SJCRH30 (cell line): ENCODE data around the gene SLC17A2. TPM values are rescaled to one million over a fixed set of nuclear protein-coding genes. Genes with fewer than 3 reads are reported as not detected.
"Not testable (repeated sequence)": the region's sequence is repeated elsewhere in the genome, so short reads cannot be mapped to it uniquely, and the experiment has no call there.

Source experiments
- DNase-seq, 2 experiments: peaks; one replicate each; pipeline ENCODE4 v3.0.0-alpha.2; 2015 to 2020
- H3K27ac ChIP-seq: fragments of 250-450 bp; sonication (Bioruptor Pico); 2 replicates; pipeline ENCODE4 v1.5.1; 2020; ENCODE audit warnings: mild to moderate bottlenecking, moderate library complexity
- H3K27me3 ChIP-seq: fragments of 250-450 bp; sonication (Bioruptor Pico); 2 replicates; pipeline ENCODE4 v1.5.1; 2020; ENCODE audit warnings: mild to moderate bottlenecking, moderate library complexity
- H3K36me3 ChIP-seq: fragments of 250-450 bp; sonication (Bioruptor Pico); 2 replicates; pipeline ENCODE4 v1.5.1; 2020; ENCODE audit warnings: mild to moderate bottlenecking, moderate library complexity
- H3K4me1 ChIP-seq: fragments of 250-450 bp; sonication (Bioruptor Pico); 2 replicates; pipeline ENCODE4 v1.5.1; 2020; ENCODE audit warnings: mild to moderate bottlenecking, moderate library complexity
- H3K4me3 ChIP-seq: fragments of 250-450 bp; sonication (Bioruptor Pico); 2 replicates; pipeline ENCODE4 v1.5.1; 2020; ENCODE audit warnings: mild to moderate bottlenecking, moderate library complexity
- H3K9me3 ChIP-seq: fragments of 250-450 bp; sonication (Bioruptor Pico); replicated peaks from 2 replicates; pipeline ENCODE4 v1.5.1; 2020; ENCODE audit warnings: mild to moderate bottlenecking, moderate library complexity
- total RNA-seq: library from RNA; depleted of rRNA; stranded (reverse); fragments of >200 nt; shearing (Covaris generic); gene quantifications from 2 replicates; pipeline ENCODE4 v1.2.3, GENCODE V29; 2014

Gene SLC17A2
- total RNA-seq, 1 experiment from 2014 or later = not detected

DNA sequence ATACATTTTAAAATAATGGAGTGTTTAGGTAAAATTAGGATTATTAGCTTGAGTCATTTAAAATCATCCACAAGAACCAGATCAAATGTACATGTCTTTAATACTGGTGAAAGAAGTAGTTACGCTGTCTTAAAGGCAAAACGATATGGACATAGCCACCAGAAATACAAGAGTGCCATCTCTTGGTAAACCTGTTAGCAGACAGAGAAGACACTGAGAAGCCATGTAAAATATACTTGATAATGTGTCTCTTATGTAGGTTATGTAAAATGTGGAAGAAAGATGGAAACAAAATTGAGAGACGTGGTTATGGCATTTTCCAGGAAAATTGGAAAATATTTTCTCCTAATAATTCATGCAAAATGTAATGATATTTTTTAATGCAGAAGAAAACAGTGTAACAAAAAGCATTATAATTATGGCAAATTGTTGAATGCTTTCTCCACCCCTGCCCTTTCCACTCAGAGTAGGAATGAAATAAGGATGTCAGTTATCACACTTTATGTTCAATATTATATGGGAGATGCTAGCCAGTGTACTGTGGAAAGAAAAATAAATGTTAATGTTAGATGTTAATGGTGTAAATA is 12.2 kb upstream of the SLC17A2 start:
- Histone ChIP-seq H3K36me3 (no peaks in the 10 kb centered on the region), H3K4me3 (no peak overlapping the region), H3K4me1 (no peaks in the 10 kb centered on the region), H3K9me3 (no peaks in the 10 kb centered on the region), H3K27ac (no peak overlapping the region), H3K27me3 (no peaks in the 10 kb centered on the region)
- peak in 1 of 2 experiments; percentile 40 for DNase-seq

DNA sequence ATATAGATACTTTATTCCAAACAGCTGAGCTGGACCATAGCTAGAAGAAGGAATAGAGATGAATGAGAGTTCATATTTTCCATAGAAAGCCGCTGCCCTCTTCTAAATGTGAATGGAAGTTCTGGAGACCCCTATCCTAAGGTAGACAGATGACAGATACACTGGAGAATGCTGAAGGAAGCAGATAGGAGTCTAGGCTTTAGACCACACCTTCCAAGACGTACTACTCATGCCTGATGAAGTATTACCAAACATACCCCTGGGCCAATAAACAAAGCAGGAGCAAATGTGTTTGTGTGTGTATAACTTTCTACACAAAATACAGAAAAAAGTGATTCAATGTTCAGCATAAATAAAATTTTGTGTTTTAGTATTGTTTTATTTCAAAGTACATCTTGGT is 9.1 kb upstream of the SLC17A2 start:
- no peaks in the 10 kb centered on the region for H3K27me3 ChIP-seq
- no peak overlapping the region for H3K4me3 ChIP-seq

GRCh38 chr6:25935953-25936352 is 5.5 kb upstream of the SLC17A2 start:
- no peaks in the 10 kb centered on the region for H3K27me3 ChIP-seq
- no peak for DNase-seq
- no peaks in the 10 kb centered on the region for H3K9me3 ChIP-seq
- no peaks in the 10 kb centered on the region for H3K4me1 ChIP-seq
- H3K4me3 ChIP-seq = no peak overlapping the region
- H3K36me3 ChIP-seq = no peaks in the 10 kb centered on the region
- no peak overlapping the region for H3K27ac ChIP-seq

More for the DNA sequence above, 9.1 kb upstream of the SLC17A2 start:
- no peak overlapping the region for H3K27ac ChIP-seq
- H3K4me1 ChIP-seq = no peaks in the 10 kb centered on the region
- no peak for DNase-seq
- H3K36me3 ChIP-seq = no peaks in the 10 kb centered on the region
- H3K9me3 ChIP-seq = no peaks in the 10 kb centered on the region

DNA sequence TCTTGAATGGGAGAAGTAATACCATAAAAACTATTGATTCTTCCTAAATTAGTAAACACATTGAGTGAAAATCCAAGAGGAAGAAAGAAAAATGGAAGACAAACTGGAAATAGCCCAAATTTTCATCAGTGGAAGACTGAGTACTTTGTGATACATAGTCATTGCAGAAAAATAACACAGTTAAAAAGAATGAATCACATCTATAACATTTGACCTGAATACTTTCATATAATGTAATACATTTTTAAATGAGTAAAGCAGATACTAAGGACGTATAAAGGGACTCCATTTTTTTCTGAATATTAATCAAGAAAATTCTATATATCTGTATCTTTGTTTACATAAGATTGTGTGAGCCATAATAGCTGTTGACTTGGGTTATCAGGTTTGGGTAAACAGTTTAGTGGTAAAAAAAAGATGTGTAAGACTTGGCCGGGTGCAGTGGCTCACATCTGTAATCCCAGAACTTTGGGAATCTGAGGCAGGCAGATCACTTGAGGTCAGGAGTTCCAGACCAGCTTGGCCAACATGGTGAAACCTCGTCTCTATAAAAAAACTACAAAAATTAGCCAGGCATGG is 4.3 kb upstream of the SLC17A2 start:
- Histone ChIP-seq H3K4me1 (no peaks in the 10 kb centered on the region), H3K27me3 (no peaks in the 10 kb centered on the region), H3K4me3 (no peak overlapping the region), H3K36me3 (no peaks in the 10 kb centered on the region), H3K9me3 (no peaks in the 10 kb centered on the region), H3K27ac (no peak overlapping the region)
- DNase-seq = no peak

DNA sequence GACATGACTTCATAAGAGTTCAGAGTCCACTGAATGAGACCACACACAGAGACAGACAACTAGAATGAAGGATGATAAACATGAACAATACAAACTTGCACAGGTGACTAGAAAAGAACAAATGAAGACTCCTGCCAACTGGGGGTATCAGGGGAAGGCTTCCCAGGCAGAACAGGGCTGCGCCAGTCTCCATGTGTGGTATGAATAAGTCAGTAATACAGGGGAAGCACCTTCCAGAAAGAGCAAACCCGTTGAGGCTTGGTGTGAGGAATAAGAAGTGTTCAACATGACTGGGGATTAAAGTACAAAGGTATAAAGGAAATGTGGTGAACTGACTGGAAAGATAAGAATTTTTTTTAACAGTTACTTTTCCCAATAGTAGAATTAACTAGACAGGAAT is 3.7 kb upstream of the SLC17A2 start:
- H3K27ac ChIP-seq = no peak overlapping the region
- no peak for DNase-seq
- no peaks in the 10 kb centered on the region for H3K9me3 ChIP-seq
- no peaks in the 10 kb centered on the region for H3K36me3 ChIP-seq
- H3K4me1 ChIP-seq = no peaks in the 10 kb centered on the region
- no peaks in the 10 kb centered on the region for H3K27me3 ChIP-seq
- H3K4me3 ChIP-seq = no peak overlapping the region

DNA sequence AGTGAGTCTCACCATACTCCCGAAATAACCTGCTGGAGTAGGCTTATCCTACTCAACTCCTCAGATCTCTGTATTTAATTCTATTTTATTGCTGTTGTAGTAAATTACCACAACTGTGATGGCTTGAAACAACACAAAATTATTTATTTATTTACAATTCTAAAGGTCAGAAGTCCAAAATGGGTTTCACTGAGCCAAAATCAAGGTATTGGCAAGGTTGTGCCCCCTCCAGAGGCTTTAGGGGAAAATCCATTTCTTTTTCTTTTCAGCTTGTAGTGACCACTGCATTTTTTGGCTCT is 869 bp upstream of the SLC17A2 start:
- Histone ChIP-seq H3K27me3 (no peaks in the 10 kb centered on the region), H3K4me1 (no peaks in the 10 kb centered on the region), H3K27ac (no peak overlapping the region), H3K9me3 (no peaks in the 10 kb centered on the region), H3K4me3 (no peak overlapping the region), H3K36me3 (no peaks in the 10 kb centered on the region)
- no peak for DNase-seq

DNA sequence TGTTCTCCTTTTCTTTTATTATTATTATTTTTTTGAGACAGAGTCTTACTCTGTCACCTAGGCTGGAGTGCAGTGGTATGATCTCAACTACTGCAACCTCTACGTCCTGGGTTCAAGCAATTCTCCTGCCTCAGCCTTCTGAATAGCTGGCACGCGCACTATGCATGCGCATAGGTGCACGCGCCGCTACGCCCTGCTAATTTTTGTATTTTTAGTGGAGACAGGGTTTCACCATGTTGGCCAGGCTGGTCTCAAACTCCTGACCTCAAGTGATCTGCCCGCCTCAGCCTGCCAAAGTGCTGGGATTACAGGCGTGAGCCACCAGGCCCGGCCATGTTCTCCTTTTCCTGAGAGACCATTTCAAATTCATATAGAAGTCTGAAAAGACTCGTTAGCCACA is 706 bp downstream of the SLC17A2 start:
- H3K4me3 ChIP-seq, H3K27ac ChIP-seq, H3K36me3 ChIP-seq, H3K9me3 ChIP-seq, H3K27me3 ChIP-seq, H3K4me1 ChIP-seq, DNase-seq: not testable (repeated sequence)

GRCh38 chr6:25928562-25929324 is 1.7 kb downstream of the SLC17A2 start:
- no peaks in the 10 kb centered on the region for H3K27me3 ChIP-seq
- H3K9me3 ChIP-seq = no peaks in the 10 kb centered on the region
- H3K27ac ChIP-seq = no peak overlapping the region
- H3K36me3 ChIP-seq = no peaks in the 10 kb centered on the region
- H3K4me3 ChIP-seq = no peak overlapping the region
- no peaks in the 10 kb centered on the region for H3K4me1 ChIP-seq
- no peak for DNase-seq

DNA sequence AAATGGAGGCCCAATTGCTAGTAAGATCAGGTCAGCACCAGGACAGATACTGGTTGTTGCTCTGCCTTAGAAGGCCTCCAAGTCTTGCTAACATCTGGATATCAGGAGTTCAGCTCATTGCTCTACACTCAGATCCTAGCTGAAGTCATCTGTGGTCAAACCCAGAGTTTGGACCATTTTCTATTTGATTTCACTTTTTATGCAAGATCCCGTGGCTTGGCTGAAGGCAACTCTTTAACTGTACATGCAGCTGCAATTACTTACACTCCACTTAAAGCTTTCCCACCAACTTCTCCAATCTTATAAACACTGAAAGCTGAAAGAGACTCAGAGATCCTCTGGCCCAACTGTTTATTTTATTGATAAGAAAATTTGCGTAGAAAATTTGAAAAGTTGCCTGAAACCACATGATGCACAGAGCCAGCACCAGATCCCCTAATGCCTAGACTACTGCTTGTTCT is 2.7 kb downstream of the SLC17A2 start:
- Histone ChIP-seq H3K27me3 (no peaks in the 10 kb centered on the region), H3K36me3 (no peaks in the 10 kb centered on the region), H3K4me3 (no peak overlapping the region), H3K27ac (no peak overlapping the region), H3K4me1 (no peaks in the 10 kb centered on the region), H3K9me3 (no peaks in the 10 kb centered on the region)
- no peak for DNase-seq

DNA sequence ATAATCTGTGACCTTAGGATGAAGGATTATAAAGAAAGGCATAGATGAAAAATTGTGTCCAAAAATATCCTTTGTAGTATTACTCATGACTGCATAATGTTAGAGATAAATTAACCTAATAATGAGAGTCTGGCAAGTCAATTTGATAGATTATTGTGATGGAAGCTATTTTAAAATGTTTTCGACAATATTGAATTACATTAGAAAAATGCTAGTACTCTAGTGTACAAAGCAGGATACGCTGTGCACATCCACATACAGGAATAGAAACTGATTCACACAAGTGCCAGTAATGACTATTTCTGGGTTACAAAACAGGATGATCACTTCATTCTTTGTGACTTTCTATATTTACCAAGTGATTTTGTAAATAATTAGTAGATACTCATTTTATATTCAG is 3.3 kb downstream of the SLC17A2 start:
- H3K4me1 ChIP-seq = no peaks in the 10 kb centered on the region
- no peak for DNase-seq
- no peaks in the 10 kb centered on the region for H3K36me3 ChIP-seq
- H3K9me3 ChIP-seq = no peaks in the 10 kb centered on the region
- H3K4me3 ChIP-seq = no peak overlapping the region
- no peak overlapping the region for H3K27ac ChIP-seq
- H3K27me3 ChIP-seq = no peaks in the 10 kb centered on the region

DNA sequence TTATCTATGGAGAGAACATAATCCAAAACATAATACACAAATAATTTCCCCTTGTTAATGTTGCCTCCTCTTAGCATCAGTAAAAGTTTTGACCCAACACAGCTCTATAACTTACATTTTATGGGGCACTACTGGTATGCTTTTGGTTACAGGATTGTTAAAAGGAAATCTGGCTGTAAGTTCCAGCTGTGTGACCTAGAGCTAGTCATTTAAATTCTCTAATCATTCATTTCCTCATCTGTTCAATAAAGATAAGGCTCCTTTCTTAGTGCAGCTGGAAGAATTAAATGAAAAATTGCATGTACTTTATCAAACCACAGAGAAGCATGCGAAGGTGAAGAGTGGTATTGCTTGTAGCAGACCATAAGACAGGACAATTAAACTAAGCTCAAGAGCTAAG is 4.6 kb downstream of the SLC17A2 start:
- H3K36me3 ChIP-seq = no peaks in the 10 kb centered on the region
- H3K27me3 ChIP-seq = no peaks in the 10 kb centered on the region
- H3K4me3 ChIP-seq = no peak overlapping the region
- H3K4me1 ChIP-seq = no peaks in the 10 kb centered on the region
- DNase-seq = no peak
- H3K27ac ChIP-seq = no peak overlapping the region
- no peaks in the 10 kb centered on the region for H3K9me3 ChIP-seq

- Histone ChIP-seq H3K9me3 (no peaks in the 10 kb centered on the region), H3K27ac (no peak overlapping the region), H3K4me3 (no peak overlapping the region), H3K36me3 (no peaks in the 10 kb centered on the region), H3K4me1 (no peaks in the 10 kb centered on the region), H3K27me3 (no peaks in the 10 kb centered on the region)
- no peak for DNase-seq
Measured at GRCh38 chr6:25922301-25922700, 8.2 kb downstream of the SLC17A2 start.

DNA sequence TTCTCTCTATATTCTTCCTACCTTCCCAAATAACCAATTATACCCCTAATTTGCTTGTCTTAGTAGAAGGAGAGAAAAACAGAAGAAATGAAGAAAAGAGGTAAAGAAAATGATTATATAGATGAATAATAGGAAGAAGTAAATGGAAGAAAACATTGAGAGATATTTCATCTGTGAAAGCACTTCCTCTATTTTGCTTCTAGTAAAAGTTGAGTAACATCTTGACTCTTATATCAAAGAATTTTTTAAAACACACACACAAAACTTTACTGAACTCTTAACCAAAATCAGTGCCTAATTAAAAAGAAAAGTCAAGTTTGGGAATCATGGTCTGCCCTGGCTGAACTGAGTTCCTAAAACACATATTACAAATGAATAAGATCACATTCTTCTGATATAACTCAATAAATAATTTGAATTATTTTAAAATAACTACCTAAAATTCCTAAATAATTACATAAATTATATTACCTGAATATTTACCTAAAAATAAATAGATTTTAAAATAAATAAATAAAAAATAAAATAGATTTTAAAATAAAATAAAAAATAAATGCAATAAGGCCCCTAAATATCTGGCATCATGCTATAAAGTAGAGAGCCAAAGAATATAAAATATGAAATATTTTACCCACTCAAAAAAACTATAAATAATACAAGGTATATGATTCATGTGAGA is 8.8 kb downstream of the SLC17A2 start:
- no peak for DNase-seq
- Histone ChIP-seq H3K36me3 (no peaks in the 10 kb centered on the region), H3K27ac (no peak overlapping the region), H3K4me3 (no peak overlapping the region), H3K9me3 (no peaks in the 10 kb centered on the region), H3K4me1 (no peaks in the 10 kb centered on the region), H3K27me3 (no peaks in the 10 kb centered on the region)

DNA sequence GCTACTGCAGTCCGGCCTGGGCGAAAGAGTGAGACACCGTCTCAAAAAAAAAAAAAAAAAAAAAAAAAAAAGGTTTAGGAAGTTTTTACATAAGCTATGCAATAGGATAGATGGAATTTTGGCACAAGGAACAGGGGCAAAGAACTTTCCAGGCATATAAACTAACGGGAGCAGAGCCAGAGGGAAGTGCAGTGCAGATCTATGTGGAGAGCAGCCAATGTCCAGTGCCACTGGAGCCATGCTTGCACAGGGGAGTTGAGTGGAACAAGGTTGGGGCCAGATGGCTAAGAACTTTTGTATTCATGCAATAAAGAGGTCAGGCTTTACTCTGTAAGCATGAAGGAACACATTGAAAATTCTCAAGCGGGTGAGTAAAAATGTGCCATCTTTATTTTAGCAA is 10.8 kb downstream of the SLC17A2 start:
- Histone ChIP-seq H3K9me3 (no peaks in the 10 kb centered on the region), H3K4me3 (no peak overlapping the region), H3K27me3 (no peaks in the 10 kb centered on the region), H3K27ac (no peak overlapping the region), H3K4me1 (no peaks in the 10 kb centered on the region), H3K36me3 (no peaks in the 10 kb centered on the region)
- no peak for DNase-seq

GRCh38 chr6:25918083-25918683 is 12.3 kb downstream of the SLC17A2 start:
- Histone ChIP-seq H3K4me1 (no peaks in the 10 kb centered on the region), H3K27me3 (no peaks in the 10 kb centered on the region)

More at GRCh38 chr6:25918083-25918683, 12.3 kb downstream of the SLC17A2 start:
- Histone ChIP-seq H3K9me3 (no peaks in the 10 kb centered on the region), H3K27ac (no peak overlapping the region), H3K4me3 (no peak overlapping the region), H3K36me3 (no peaks in the 10 kb centered on the region)
- no peak for DNase-seq
